Naive B cell (primary cell): ENCODE data around the gene NKAIN1. TPM values are rescaled to one million over a fixed set of nuclear protein-coding genes. Genes with fewer than 3 reads are reported as not detected.
"Not testable (repeated sequence)": the region's sequence is repeated elsewhere in the genome, so short reads cannot be mapped to it uniquely, and the experiment has no call there.

Experiments
- ATAC-seq, 2 donors: fragments of 150-1000 bp; cut with Tn5 transposase; 2 replicates each; pipeline ENCODE4 v1.10.0; 2021; ENCODE audit warnings: low read depth in 2 of 2, mild to moderate bottlenecking in 2 of 2, moderate library complexity in 2 of 2
- DNase-seq: peaks from one replicate; pipeline ENCODE4 v3.0.0; 2022
- H3K27ac Mint-ChIP-seq, 6 donors: one replicate each; pipeline ENCODE4 v1.8.0; 2020 to 2022; ENCODE audit warnings: mild to moderate bottlenecking in 6 of 6, mixed read lengths in 6 of 6, moderate library complexity in 5 of 6, inconsistent platforms in 2 of 6
- H3K27me3 Mint-ChIP-seq, 3 donors: one replicate each; pipeline ENCODE4 v1.8.0; 2021 to 2022; ENCODE audit warnings: mixed read lengths in 3 of 3, mild to moderate bottlenecking in 1 of 3
- H3K36me3 Mint-ChIP-seq, 2 donors: one replicate each; pipeline ENCODE4 v1.8.0; 2020 to 2022; ENCODE audit warnings: mixed read lengths in 2 of 2, inconsistent platforms in 1 of 2, mild to moderate bottlenecking in 1 of 2
- H3K4me1 Mint-ChIP-seq, 3 donors: one replicate each; pipeline ENCODE4 v1.8.0; 2020 to 2022; ENCODE audit warnings: mixed read lengths in 3 of 3, inconsistent platforms in 1 of 3, mild to moderate bottlenecking in 1 of 3, moderate library complexity in 1 of 3
- H3K4me3 Mint-ChIP-seq, 8 donors: one replicate each; pipeline ENCODE4 v1.8.0; 2020 to 2022; ENCODE audit warnings: mild to moderate bottlenecking in 8 of 8, mixed read lengths in 8 of 8, moderate library complexity in 8 of 8, inconsistent platforms in 2 of 8
- H3K9me3 Mint-ChIP-seq, 7 donors: one replicate each; pipeline ENCODE4 v1.8.0; 2020 to 2022; ENCODE audit warnings: mixed read lengths in 7 of 7, mild to moderate bottlenecking in 5 of 7, inconsistent platforms in 2 of 7, moderate library complexity in 1 of 7
- polyA plus RNA-seq, 6 donors: library from polyadenylated mRNA; unstranded; fragments of 300-500 nt; fragmentation: Illumina TruSeq; gene quantifications; one replicate each; pipeline ENCODE4 v1.2.3, GENCODE V29; 2021; ENCODE audit warnings: low read depth in 6 of 6

The NKAIN1 gene
- polyA plus RNA-seq, 6 donors from 2014 or later: not detected

- Mint-ChIP-seq H3K9me3 (no peaks in the 10 kb centered on the region), H3K27ac (peak overlapping the region in 3 of 6 donors; percentile 10 to 68 (median 49)), H3K4me3 (peak overlapping the region; percentile 79 to 92 (median 86)), H3K4me1 (peaks cover 4 to 12% (median 7%) of the 10 kb centered on the region in 3 donors), H3K27me3 (no peaks in the 10 kb centered on the region), H3K36me3 (no peaks in the 10 kb centered on the region)
- ATAC-seq (no peak), DNase-seq (no peak)
Observed at GRCh38 chr1:31154000-31154631, 85.6 kb downstream of the NKAIN1 start.

- Mint-ChIP-seq H3K36me3 (no peaks in the 10 kb centered on the region), H3K27ac (no peak overlapping the region), H3K4me3 (peak overlapping the region; percentile 14 to 92 (median 47)), H3K4me1 (peaks cover 4 to 12% (median 7%) of the 10 kb centered on the region in 3 donors), H3K27me3 (no peaks in the 10 kb centered on the region), H3K9me3 (no peaks in the 10 kb centered on the region)
- ATAC-seq: no peak
- no peak for DNase-seq
Observed at GRCh38 chr1:31153423-31153822, 86.3 kb downstream of the NKAIN1 start.

DNA sequence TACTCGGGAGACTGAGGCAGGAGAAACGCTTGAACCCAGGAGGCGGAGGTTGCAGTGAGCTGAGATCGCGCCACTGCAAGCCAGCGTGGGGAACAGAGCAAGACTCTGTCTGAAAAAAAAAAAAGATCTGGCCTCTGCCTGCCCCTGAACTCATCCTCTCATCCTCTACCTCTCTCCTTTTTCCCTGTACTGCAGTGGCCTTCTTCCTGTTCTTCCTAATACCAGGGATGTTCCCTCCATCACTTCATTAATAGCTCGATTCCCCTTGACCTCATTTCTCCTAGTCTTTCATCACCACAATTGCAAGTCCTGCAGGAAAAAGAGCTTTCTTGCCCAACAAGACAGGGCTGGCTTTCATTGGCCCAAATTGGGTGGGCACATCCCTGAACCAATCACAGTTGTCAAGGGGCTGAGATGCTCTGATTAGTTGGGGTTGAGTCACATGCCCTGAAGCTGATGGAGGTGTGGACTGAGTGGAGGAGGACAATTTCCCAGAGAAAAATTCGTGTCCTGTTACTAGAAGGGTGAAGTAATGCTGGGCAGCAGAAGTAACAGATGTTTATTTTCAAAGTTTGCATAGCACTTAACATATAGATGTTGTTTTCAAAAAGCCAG lies 87.4 kb downstream of the NKAIN1 start:
- Mint-ChIP-seq H3K36me3 (no peaks in the 10 kb centered on the region), H3K27ac (no peak overlapping the region), H3K27me3 (no peaks in the 10 kb centered on the region), H3K9me3 (no peaks in the 10 kb centered on the region), H3K4me3 (peak overlapping the region in 1 of 8 donors; percentile 24), H3K4me1 (peaks cover 4 to 12% (median 7%) of the 10 kb centered on the region in 3 donors)
- DNase-seq (no peak), ATAC-seq (no peak)

DNA sequence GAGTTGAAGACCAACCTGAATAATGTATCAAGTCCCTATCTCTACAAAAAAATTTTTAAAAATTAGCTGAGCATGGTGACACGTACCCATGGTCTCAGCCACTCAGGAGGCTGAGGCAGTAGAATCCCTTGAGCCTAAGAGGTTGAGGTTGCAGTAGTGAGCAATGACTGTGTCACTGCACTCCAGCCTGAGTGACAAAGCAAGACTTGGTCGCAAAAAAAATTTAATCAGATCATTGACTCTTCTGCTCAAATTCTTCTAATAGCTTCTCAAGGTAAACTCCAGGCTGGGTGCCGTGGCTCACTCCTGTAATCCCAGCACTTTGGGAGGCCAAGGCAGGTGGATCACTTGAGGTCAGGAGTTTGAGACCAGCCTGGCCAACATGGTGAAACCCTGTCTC lies 88.3 kb downstream of the NKAIN1 start:
- no peaks in the 10 kb centered on the region for H3K36me3 Mint-ChIP-seq
- DNase-seq (no peak), ATAC-seq (no peak)
- H3K4me3 Mint-ChIP-seq: no peak overlapping the region
- peaks cover 4 to 12% (median 7%) of the 10 kb centered on the region in 3 donors for H3K4me1 Mint-ChIP-seq
- H3K9me3 Mint-ChIP-seq: no peaks in the 10 kb centered on the region
- H3K27me3 Mint-ChIP-seq: peaks cover 0 to 8% (median 0%) of the 10 kb centered on the region in 3 donors
- H3K27ac Mint-ChIP-seq: no peak overlapping the region

DNA sequence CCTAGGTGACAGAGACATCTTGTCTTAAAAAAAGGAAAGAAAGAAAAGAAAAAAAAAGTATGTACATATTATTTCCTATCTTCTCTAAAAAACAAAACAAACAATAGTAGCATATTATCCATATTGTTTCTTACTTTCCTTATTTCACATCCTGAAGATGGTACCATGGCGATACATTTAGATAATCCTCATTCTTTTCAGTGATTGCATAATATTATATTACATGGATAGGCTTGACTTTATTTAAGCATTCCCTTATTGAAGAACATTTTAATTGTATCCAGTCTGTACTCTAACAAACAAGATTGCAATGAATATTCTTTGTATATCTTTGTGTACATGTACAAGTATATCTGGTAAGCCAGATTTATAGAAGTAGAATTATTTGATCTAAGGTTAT lies 91.3 kb downstream of the NKAIN1 start:
- Mint-ChIP-seq H3K4me1 (no peaks in the 10 kb centered on the region), H3K27ac (no peak overlapping the region), H3K4me3 (peak overlapping the region in 1 of 8 donors; percentile 1), H3K9me3 (no peaks in the 10 kb centered on the region), H3K36me3 (no peaks in the 10 kb centered on the region), H3K27me3 (peaks cover 0 to 8% (median 0%) of the 10 kb centered on the region in 3 donors)
- no peak for DNase-seq
- no peak for ATAC-seq

DNA sequence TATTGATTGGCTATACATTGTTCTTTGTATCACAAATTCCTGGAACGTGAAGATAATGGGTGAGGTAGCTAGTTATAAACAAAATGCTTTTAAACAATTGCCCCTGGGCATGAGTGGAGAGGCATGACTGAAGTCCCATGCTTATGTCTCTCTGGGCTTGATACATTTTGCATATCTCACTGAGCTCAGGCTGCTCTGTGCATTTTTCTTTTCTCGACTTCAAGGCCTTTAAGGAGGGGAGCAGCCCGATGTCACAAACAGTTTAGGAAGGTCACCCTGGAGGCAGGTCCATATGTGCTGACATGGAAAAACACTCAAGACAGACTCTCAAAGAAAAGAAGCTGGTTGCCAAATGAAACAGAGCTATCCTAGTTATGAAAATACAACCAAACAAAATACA lies 94.0 kb downstream of the NKAIN1 start:
- Mint-ChIP-seq H3K27ac (peak overlapping the region in 2 of 6 donors; percentile 55 to 66), H3K36me3 (no peaks in the 10 kb centered on the region), H3K27me3 (peaks cover 5 to 15% (median 5%) of the 10 kb centered on the region in 3 donors), H3K4me3 (no peak overlapping the region), H3K9me3 (no peaks in the 10 kb centered on the region), H3K4me1 (no peaks in the 10 kb centered on the region)
- no peak for ATAC-seq
- DNase-seq: no peak

- Mint-ChIP-seq H3K4me3 (no peak overlapping the region), H3K27ac (no peak overlapping the region), H3K36me3 (no peaks in the 10 kb centered on the region), H3K9me3 (no peaks in the 10 kb centered on the region), H3K27me3 (peaks cover 5 to 15% (median 5%) of the 10 kb centered on the region in 3 donors), H3K4me1 (no peaks in the 10 kb centered on the region)
- ATAC-seq: no peak
- DNase-seq: no peak
Observed at GRCh38 chr1:31144442-31144841, 95.2 kb downstream of the NKAIN1 start.

DNA sequence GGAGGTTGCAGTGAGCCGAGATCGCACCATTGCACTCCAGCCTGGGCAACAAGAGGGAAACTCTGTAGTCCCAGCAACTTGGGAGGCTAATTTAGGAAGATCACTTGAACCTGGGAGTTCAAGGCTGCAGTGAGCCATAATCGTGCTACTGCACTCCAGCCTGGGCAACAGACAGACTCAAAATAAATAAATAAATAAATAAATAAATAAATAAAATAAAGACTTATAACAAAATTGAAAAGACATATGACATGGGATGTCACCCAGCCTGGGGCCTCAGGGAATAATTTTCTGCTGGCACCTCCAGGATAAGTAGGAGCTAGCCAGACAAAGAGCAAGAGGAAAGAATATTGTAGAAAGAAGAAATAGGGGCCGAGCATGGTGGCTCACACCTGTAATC lies 96.2 kb downstream of the NKAIN1 start:
- Mint-ChIP-seq H3K4me1 (no peaks in the 10 kb centered on the region), H3K36me3 (no peaks in the 10 kb centered on the region), H3K4me3 (no peak overlapping the region), H3K27me3 (peaks cover 5 to 15% (median 5%) of the 10 kb centered on the region in 3 donors), H3K9me3 (no peaks in the 10 kb centered on the region), H3K27ac (no peak overlapping the region)
- no peak for DNase-seq
- no peak for ATAC-seq

DNA sequence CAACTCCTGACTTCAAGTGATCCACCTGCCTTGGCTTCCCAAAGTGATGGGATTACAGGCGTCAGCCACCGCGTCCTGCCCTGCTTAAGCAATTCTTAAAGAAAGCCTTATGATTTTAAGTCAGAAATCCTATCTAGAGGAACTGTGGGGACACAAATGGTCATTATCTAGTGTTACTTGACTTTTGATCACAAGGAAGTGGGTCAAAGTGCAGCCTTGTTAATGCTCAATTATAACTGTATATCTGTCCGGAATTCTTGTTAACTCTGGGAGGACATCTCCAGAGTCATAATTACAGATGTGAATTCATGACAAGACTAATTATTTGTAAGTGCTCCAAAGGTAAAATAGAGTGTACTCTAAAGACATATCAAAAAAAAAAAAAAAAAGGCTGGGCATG lies 97.3 kb downstream of the NKAIN1 start:
- ATAC-seq (no peak), DNase-seq (no peak)
- Mint-ChIP-seq H3K27ac (no peak overlapping the region), H3K4me3 (no peak overlapping the region), H3K4me1 (no peaks in the 10 kb centered on the region), H3K36me3 (no peaks in the 10 kb centered on the region), H3K9me3 (no peaks in the 10 kb centered on the region), H3K27me3 (peaks cover 5 to 15% (median 5%) of the 10 kb centered on the region in 3 donors)

DNA sequence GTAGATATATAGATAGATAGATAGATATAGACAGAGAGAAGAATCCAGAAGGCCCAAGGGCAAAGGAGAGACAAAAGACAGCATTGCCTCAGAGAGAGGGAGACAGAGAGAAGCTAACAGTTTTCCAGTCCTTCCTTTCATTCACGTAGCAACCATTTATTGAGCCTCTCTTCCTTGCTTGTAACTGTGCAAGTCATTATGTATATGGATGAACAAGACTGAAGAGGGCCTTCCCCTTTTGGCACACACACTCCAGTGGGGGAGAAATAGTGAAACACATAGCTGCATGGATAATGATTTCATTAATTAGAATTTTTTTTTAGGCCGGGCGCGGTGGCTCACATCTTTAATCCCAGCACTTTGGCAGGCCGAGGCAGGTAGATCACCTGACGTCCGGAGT lies 99.4 kb downstream of the NKAIN1 start:
- H3K4me1 Mint-ChIP-seq: no peaks in the 10 kb centered on the region
- H3K27me3 Mint-ChIP-seq: peaks cover 5 to 13% (median 5%) of the 10 kb centered on the region in 3 donors
- DNase-seq: no peak
- no peak overlapping the region for H3K4me3 Mint-ChIP-seq
- peaks cover 0 to 3% (median 0%) of the 10 kb centered on the region in 7 donors for H3K9me3 Mint-ChIP-seq
- ATAC-seq: no peak
- no peak overlapping the region for H3K27ac Mint-ChIP-seq
- no peaks in the 10 kb centered on the region for H3K36me3 Mint-ChIP-seq

DNA sequence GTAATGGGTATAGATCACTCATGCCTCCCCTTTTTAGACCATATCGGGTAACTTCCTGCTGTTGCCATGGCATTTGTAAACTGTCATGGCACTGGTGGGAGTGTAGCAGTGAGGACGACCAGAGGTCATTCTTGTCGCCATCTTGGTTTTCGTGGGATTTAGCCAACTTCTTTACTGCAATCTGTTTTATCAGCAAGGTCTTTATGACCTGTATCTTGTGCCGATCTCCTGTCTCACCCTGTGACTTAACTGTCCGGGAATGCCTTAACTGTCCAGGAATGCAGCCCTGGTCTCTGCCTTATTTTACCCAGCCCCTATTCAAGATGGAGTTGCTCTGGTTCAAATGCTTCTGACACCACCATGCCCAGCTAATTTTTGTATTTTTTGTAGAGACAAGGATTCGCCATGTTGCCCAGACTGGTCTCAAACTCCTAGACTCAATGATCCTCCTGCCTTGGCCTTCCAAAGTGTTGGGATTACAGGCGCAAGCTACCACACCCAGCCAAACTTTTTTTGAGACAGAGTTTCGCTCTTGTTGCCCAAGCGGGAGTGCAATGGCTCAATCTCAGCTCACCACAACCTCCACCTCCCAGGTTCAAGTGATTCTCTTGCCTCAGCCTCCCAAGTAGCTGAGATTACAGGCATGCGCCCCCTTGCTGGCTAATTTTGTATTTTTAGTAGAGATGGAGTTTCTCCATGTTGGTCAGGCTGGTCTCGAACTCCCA lies 100.7 kb downstream of the NKAIN1 start:
- not testable (repeated sequence) for H3K4me1 Mint-ChIP-seq, H3K27ac Mint-ChIP-seq, ATAC-seq, H3K36me3 Mint-ChIP-seq, H3K4me3 Mint-ChIP-seq, DNase-seq, H3K9me3 Mint-ChIP-seq
- peaks cover 5 to 13% (median 5%) of the 10 kb centered on the region in 3 donors for H3K27me3 Mint-ChIP-seq

GRCh38 chr1:31137873-31138272 lies 101.8 kb downstream of the NKAIN1 start:
- H3K36me3 Mint-ChIP-seq, H3K4me3 Mint-ChIP-seq, DNase-seq, H3K27ac Mint-ChIP-seq, ATAC-seq, H3K4me1 Mint-ChIP-seq, H3K9me3 Mint-ChIP-seq: not testable (repeated sequence)
- H3K27me3 Mint-ChIP-seq: peaks cover 5 to 21% (median 5%) of the 10 kb centered on the region in 3 donors

- DNase-seq (no peak), ATAC-seq (no peak)
- Mint-ChIP-seq H3K27ac (no peak overlapping the region), H3K9me3 (peaks cover 0 to 3% (median 0%) of the 10 kb centered on the region in 7 donors), H3K4me3 (no peak overlapping the region), H3K4me1 (no peaks in the 10 kb centered on the region), H3K27me3 (peaks cover 2 to 17% (median 2%) of the 10 kb centered on the region in 3 donors), H3K36me3 (no peaks in the 10 kb centered on the region)
Observed at GRCh38 chr1:31135973-31136600, 103.6 kb downstream of the NKAIN1 start.
